Suprapubic skin (tissue), 4 donors: ENCODE measurements around the gene NPAS2.

Experiments
- CTCF ChIP-seq, 2 donors: fragments of 200-600 bp in 1 of 2; fragments of 450-650 bp in 1 of 2; sonication (generic) in 1 of 2; IDR thresholded peaks; one replicate each; pipeline ENCODE4 v1.5.1; 2016 to 2019; ENCODE audit warnings: antibody characterized with exemption in 2 of 2, mild to moderate bottlenecking in 1 of 2, moderate library complexity in 1 of 2
- POLR2A ChIP-seq, 2 donors: fragments of 450-650 bp; IDR thresholded peaks; one replicate each; pipeline ENCODE4 v1.6.1; 2017; ENCODE audit warnings: antibody characterized with exemption in 2 of 2, mild to moderate bottlenecking in 2 of 2, moderate library complexity in 2 of 2
- POLR2AphosphoS5 ChIP-seq, 3 donors: sonication (generic); formaldehyde crosslinking; IDR thresholded peaks; one replicate each; pipeline ENCODE4 v1.6.1; 2017; ENCODE audit warnings: antibody characterized with exemption in 3 of 3

- TF ChIP-seq CTCF (IDR thresholded peaks at IDR 0.05) (no peak), POLR2A (IDR thresholded peaks at IDR 0.05) (no peak), POLR2AphosphoS5 (IDR thresholded peaks at IDR 0.05) (no peak)
These were observed 5.9 kb upstream of the NPAS2 start for GRCh38 chr2:100814043-100814442.
